Right hindlimb (tissue), 1 donor: ENCODE measurements around the gene CXorf66.
A peak's percentile ranks its signal among the peaks of the same experiment; 100 is the strongest.
"Not testable (repeated sequence)": the region's sequence is repeated elsewhere in the genome, so short reads cannot be mapped to it uniquely, and the experiment has no call there.

ENCODE experiments used
- DNase-seq: peaks from one replicate; pipeline ENCODE4 v3.0.0-alpha.2; 2018

CXorf66 gene, protein sequence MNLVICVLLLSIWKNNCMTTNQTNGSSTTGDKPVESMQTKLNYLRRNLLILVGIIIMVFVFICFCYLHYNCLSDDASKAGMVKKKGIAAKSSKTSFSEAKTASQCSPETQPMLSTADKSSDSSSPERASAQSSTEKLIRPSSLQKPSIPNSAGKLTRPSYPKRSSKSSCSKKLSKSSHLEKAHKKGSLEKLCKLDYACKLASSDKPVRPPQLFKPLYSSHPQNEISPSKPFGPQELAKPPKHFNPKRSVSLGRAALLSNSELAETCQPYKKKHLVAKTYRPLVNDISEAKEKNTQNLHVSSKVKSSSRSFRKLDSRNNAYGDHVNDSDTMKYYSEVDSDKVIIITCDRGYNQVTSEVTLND

DNA sequence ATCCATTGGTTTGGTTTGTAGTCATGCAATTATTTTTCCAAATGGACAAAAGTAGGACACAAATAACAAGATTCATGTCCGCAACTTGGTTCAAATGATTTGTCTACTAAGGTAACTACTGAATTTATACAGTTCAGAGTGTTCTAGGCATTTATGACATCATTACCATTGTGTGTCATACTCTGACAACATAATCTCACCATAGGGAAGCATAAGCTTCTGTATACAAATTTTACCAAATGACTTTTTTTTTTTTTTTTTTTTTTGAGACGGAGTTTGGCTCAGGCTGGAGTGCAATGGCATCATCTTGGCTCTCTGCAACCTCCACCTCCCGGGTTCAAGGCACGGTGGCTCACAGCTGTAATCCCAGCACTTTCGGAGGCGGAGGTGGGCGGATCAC is at the start of gene CXorf66:
Gene CXorf66, minus strand, starts transcription at position 101 of the 400 bp plus-strand sequence. Its CDS starts 25 bp downstream, at position 76.
- DNase-seq = no peak

DNA sequence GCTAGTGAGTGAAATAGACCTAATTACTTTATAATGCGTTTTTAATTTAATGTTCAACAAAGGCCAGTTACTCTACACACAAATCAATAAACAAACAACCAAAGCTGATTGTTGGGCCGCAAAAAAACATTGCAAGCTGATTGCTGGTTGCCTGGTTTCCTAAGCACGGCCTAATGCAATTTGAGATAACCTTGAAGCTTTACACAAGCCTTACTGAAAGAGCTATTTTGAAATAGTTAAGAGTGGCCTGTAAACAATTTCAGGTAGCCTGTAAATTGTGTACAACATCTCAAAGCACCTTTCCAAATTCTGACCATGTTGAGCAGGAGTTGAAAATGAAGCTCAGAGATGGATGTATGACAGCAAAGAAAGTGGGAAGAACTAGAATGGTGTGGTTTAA is 17.5 kb upstream of the CXorf66 start:
- DNase-seq = no peak

DNA sequence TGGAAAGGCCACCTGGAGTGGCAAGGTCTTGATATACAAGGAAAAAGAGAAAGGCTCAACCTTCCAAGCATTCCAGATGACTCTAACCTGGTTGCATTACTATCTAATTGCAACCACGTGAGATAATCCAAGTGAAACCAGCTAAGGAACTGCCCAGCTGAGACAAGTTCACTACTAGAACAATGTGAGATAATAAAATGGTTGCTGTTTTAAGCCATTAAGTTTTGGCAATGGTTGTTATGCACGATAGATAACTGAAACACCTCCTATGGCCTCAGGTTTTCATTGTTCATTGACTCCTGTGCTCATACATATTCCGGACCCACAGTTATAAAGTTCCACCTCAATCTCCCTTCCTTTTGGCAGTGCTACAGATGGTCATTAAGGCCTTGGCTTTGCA is 9.2 kb upstream of the CXorf66 start:
- no peak for DNase-seq

- DNase-seq = no peak
These were observed 7.6 kb upstream of the CXorf66 start for GRCh38 chrX:139972629-139973624.

- no peak for DNase-seq
These were observed 6.8 kb upstream of the CXorf66 start for GRCh38 chrX:139972113-139972512.

DNA sequence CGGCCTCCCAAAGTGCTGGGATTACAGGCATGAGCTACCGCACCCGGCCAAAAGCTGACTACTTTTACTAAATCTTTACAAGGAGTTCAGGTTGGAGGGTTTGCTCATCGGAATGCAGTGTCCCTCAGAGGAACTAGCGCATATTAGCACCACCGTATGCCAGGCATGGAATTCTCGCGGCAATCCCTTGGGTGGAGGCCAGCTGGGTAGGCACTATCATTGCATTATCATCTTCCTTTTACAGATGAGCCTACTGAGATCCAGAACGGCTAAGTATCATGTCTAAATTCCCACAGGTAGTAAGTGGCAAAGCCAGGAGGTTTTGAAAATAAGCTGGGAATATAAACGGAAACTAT is 6.1 kb upstream of the CXorf66 start:
- DNase-seq = no peak

DNA sequence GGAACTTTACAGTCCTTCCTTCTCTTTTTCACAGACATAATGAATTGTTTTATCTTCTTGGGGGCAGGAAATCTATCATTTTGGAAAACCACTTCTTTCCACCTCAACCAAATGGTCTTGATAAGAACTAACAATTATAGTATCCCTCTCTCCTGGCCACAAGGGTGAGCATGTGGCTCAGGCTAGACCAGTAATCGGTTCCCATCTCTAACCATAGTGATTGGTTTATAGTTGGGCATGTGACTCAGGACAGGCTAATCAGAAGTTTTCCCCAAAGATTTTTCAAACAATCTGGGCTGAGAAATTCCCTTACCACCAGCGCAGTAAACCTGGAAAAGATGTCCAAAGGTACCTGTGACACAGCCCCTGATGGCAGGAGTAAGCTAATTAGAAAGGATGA is 4.0 kb upstream of the CXorf66 start:
- DNase-seq = no peak

GRCh38 chrX:139967750-139968149 is 2.4 kb upstream of the CXorf66 start:
- no peak for DNase-seq

GRCh38 chrX:139967300-139967699 is 2.0 kb upstream of the CXorf66 start:
- no peak for DNase-seq

GRCh38 chrX:139966159-139966558 is 838 bp upstream of the CXorf66 start:
- not testable (repeated sequence) for DNase-seq

GRCh38 chrX:139961091-139961490 is 4.2 kb downstream of the CXorf66 start:
- DNase-seq = not testable (repeated sequence)

DNA sequence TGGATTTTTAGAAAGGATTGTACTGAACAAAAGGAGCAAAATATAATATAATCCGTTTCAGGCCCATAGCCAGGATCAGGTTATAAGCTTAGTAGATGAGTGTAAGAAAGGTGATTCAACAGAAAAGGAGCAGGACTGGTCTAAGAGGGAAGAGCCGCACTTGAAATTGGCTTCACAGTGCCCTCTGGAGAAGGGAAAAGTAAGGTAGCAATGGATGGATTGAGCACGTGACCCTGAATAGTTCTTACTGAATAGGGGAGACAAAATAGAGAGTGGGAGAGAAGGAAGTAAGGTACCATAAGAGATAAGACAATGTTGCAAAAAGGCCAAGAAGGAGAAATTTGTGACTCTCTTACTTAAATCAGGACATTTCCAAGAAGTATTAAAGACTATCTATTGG is 15.6 kb downstream of the CXorf66 start:
- no peak for DNase-seq

- DNase-seq = no peak
These were observed 20.2 kb downstream of the CXorf66 start for GRCh38 chrX:139945075-139945474.

DNA sequence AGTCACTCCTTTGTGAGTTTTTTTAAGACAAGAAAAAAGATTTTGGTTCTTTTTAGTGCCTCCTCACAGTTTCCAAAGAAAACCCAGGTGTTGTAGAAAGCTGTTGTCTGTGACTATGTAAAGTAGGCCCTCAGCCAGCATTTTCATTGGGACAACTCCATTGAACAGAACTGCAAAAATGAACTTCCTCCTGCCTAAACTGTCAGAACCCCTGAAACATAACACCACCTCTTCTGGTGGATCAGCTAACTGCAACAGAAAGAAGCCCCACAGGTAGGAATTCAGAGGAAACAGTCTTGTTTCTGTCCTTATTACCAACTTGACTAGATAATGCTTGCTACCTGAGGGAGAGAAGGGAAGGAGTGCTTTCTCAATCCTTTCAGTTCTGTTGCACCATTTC is 29.1 kb downstream of the CXorf66 start:
- no peak for DNase-seq

DNA sequence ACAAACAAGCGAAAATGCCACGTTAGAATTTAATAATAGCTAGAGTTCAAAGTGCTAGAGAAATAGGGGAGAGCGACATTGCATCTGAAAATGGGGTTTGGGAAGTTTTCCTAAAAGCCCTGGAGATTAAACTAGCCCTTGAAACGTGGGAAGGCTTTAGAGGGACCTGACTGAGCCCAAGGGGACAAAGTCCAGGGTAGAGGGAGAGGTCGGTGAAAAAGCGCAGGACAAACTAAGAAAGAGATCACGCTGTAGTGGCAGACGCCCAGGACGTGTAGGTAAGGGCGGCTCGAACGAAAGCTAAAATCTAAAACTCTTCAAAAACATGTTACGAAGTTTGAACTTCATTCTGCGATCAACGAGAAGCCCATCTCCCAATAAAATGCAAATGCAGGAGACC is 31.4 kb downstream of the CXorf66 start:
- DNase-seq = no peak

DNA sequence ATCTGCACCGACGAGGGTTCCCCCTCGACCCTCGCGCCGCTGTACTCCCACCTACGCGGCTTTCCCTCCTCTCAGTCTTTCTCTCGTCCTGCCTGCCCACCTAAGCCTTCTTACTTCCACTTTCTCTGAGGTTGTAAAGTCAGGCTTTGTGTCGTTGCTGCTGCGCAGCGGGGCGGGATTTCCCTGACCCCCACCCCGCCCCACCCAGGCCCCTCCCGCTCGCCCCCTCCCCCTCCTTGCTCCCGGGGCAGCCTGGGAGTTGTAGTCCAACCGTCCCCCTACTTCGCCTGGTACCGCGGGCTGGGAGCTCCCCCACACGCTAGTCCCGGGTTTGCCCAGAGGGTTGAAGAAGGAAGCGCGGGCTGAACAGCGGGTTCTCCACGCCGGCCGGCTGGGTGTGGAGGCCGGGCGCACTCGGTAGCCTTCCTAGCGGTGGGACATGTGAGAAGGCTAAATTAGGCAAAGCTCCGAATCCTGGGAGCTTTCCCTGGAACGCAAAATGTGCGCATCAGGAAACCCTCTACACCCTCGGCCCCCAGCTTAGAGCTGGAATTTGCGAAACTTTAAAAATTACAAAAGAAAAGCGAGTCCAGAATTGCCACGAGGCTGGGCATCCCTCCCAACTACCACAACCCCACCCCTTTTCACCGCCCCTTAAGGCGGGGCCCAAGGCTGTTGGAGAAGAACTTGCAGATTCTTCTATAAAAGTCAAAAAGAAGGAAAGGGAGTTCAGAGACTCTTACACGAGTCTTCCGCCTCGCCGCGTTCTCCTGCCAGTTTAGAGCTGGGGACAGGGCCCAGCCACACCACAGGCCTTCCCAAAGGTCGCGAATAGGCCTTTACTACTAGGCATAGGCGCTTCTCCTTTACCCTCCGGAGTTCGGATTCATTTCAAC is 32.2 kb downstream of the CXorf66 start, which contains the start of gene ATP11C:
Gene ATP11C, minus strand, starts transcription at position 153 of the 896 bp plus-strand sequence. CDS start 1,011 bp downstream, outside the sequence.
- peak; percentile 92 for DNase-seq

DNA sequence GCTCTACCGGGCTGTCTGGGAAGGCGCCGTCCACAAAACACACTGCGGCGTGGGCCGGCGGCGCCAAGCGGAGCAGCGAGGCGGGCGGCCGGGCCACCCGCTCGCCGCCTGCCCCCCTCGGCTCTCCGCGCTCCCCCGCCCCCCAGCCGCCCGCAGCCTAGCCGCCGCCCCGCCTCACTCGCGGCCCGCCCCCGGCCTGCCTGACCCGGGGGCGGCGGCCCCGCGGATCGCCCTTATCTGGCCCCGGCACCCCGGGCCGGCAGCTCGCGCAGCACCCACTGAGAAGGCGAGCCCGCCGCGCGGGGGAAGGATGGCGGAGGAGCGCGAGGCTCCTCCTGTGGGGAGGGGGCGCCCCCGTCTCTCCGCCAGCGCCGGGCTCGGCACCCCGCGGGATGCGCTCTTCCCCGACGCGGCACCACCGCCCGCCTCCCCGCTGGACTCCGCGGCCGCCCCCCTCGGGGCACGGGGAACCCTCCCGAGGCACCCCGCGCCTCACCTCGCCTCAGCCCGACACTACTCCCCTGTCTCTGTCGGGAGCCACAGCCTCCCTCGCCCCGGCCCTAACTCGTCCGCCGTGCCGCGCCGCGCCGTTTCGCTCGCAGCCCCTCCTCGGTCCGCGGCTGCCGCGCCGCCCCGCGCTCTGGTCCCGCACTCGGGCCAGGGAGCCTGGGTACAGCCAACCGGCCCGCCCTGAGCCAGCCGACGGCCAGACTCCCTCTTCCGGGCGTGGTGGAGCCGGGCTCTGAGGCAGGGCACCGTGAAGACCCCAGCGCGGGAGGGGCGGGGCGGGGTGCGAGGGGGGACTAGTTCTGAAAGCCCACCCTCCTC is 33.0 kb downstream of the CXorf66 start:
- DNase-seq = peak; percentile 68

DNA sequence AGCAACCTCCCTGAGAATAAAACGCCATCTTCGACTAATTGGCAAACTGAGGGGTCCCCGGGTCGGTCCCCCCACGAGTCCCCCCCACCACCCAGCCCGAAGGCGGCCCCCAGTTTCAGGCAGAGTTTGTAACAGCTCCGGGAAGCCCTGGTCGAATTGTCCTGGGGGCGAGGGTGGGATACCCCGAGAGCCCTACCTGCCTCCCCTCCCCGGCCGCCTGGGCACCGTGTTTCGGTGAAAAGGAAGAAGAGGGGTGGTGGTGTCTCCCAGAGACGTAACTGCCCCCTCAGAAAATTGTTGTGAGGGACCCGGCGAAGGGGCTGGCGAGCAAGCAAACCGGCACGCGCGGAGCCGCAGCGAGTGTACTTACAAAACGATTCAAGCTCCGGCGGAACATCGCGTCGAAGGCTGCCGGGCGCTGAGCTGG is 33.7 kb downstream of the CXorf66 start:
- DNase-seq = no peak

DNA sequence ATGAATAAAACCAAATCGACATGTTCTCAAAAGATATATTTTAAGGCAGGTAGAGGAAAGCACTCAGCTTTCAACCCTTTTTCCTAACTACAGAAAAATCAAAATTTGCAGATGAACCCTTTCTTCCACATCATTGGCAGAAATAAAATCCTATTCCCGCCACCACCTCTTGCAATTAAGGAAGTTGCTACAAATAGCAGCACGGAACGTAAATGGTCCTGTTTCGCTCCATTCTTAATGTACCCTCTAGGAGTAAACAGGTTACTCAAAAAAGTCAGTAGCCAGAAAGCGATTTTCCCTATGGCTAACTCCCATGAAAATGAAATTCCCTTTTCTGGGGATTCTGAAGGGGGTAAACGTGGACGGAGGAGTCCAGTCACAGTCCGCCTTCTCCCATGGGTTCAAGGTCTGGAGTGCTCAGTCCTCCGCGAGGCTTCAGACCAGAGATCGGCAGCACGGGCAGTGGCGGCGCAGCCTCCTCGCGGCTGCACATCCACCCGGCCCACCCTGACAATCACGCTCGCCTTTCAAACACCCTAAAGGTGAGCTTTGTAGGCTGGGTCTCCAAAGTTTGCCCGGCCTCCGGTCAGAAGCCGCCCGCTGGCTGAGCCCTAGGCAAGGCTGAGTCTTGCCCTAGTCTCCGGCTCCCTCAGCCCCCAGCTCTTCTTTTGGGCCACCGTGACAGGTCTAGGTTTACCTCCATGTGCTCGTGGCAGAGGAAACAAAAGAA is 34.2 kb downstream of the CXorf66 start:
- peak; percentile 23 for DNase-seq

GRCh38 chrX:139930401-139930800 is 34.9 kb downstream of the CXorf66 start:
- DNase-seq = no peak

DNA sequence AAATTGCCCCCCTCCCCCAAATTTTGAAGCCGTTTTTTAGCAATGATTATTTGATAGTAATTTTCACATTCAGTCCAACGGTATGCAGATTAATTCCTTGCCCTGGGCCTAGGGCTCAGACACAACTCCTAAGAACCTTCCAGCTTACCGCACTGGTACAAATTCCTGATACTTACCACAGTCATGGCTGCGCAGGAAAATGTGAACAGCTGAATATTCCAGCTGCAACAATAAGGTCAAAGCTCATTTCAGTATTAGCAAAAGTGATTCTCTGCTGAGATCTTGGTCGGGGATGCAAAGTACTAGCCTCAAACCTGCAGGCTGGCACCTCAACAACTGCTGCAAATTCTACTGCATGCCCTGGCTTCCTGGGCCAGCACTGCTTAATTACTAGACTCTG is 35.4 kb downstream of the CXorf66 start:
- DNase-seq = no peak
